HG03139 (cell line): ENCODE data around the gene ARHGDIA.
"Not testable (repeated sequence)": the region's sequence is repeated elsewhere in the genome, so short reads cannot be mapped to it uniquely, and the experiment has no call there.

Experiments
- ATAC-seq: cut with Tn5 transposase; IDR thresholded peaks from one replicate; pipeline ENCODE4 v1.9.1; 2021; ENCODE audit not compliant: unreplicated experiment

Gene ARHGDIA

GRCh38 chr17:81844887-81845286 is 26.2 kb downstream of the ARHGDIA start:
- no peak for ATAC-seq

- ATAC-seq = no peak
These were observed 26.7 kb downstream of the ARHGDIA start for GRCh38 chr17:81844327-81844851.

- ATAC-seq = no peak
These were observed 27.3 kb downstream of the ARHGDIA start for GRCh38 chr17:81843713-81844326.

- ATAC-seq = no peak
These were observed 28.2 kb downstream of the ARHGDIA start for GRCh38 chr17:81842725-81843504.

- ATAC-seq = no peak
These were observed 28.8 kb downstream of the ARHGDIA start for GRCh38 chr17:81842378-81842724.

GRCh38 chr17:81841866-81842265 is 29.3 kb downstream of the ARHGDIA start:
- ATAC-seq = no peak

- no peak for ATAC-seq
These were observed 30.0 kb downstream of the ARHGDIA start for GRCh38 chr17:81840826-81841778.

- ATAC-seq = not testable (repeated sequence)
These were observed 31.1 kb downstream of the ARHGDIA start for GRCh38 chr17:81840059-81840458.

GRCh38 chr17:81839301-81839700 is 31.8 kb downstream of the ARHGDIA start:
- no peak for ATAC-seq

GRCh38 chr17:81838753-81839255 is 32.3 kb downstream of the ARHGDIA start:
- no peak for ATAC-seq

- no peak for ATAC-seq
These were observed 33.5 kb downstream of the ARHGDIA start for GRCh38 chr17:81837641-81838040.

- no peak for ATAC-seq
These were observed 36.3 kb downstream of the ARHGDIA start, which contains the start of gene PPP1R27 for GRCh38 chr17:81834831-81835267. PPP1R27 (minus strand) TSS chr17:81835050; CDS start chr17:81834953, 97 bp downstream.

- ATAC-seq = no peak
These were observed 37.0 kb downstream of the ARHGDIA start for GRCh38 chr17:81833921-81834830.

GRCh38 chr17:81833160-81833920 is 37.8 kb downstream of the ARHGDIA start, which contains the start of gene MCRIP1:
MCRIP1 (minus strand) TSS chr17:81833291; CDS start chr17:81824506, 8,785 bp downstream.
- peak; percentile 69 for ATAC-seq

GRCh38 chr17:81832608-81833159 is 38.5 kb downstream of the ARHGDIA start:
- ATAC-seq = peak; percentile 9

- peak; percentile 9 for ATAC-seq
These were observed 39.1 kb downstream of the ARHGDIA start for GRCh38 chr17:81831957-81832607.

- ATAC-seq = no peak
These were observed 39.6 kb downstream of the ARHGDIA start for GRCh38 chr17:81831563-81831956.

GRCh38 chr17:81829858-81830257 is 41.3 kb downstream of the ARHGDIA start:
- ATAC-seq = no peak
